GM06990 (cell line): ENCODE measurements around the gene VSTM2B.

Experiments used
- DNase-seq: peaks from one replicate; pipeline ENCODE4 v3.0.0-alpha.2; 2011; ENCODE audit not compliant: insufficient read length; ENCODE audit errors: extremely low read depth
- H3K27me3 ChIP-seq: replicated peaks from 2 replicates; pipeline ENCODE4 v1.6.0; 2011; ENCODE audit warnings: low read length; ENCODE audit not compliant: control insufficient read depth, insufficient read depth
- H3K36me3 ChIP-seq: 2 replicates; pipeline ENCODE4 v1.5.1; 2011; ENCODE audit warnings: low read length; ENCODE audit not compliant: control insufficient read depth, insufficient read depth
- H3K4me3 ChIP-seq: replicated peaks from 2 replicates; pipeline ENCODE4 v1.5.1; 2011; ENCODE audit warnings: low read depth, mild to moderate bottlenecking, control low read depth, low read length
- CTCF ChIP-seq: IDR thresholded peaks from 2 replicates; pipeline ENCODE4 v1.5.1; 2011; ENCODE audit warnings: low read length, control low read depth, mild to moderate bottlenecking, inconsistent platforms; ENCODE audit not compliant: insufficient read depth, poor library complexity, severe bottlenecking

The VSTM2B gene

GRCh38 chr19:29576046-29576606 is 50.3 kb downstream of the VSTM2B start:
- H3K36me3 ChIP-seq, result no peaks in the 10 kb centered on the region
- no peak overlapping the region for H3K4me3 ChIP-seq
- H3K27me3 ChIP-seq, result no peaks in the 10 kb centered on the region
- TF ChIP-seq CTCF, result no peak
- no peak for DNase-seq

- Histone ChIP-seq H3K4me3 (no peak overlapping the region), H3K27me3 (no peaks in the 10 kb centered on the region), H3K36me3 (no peaks in the 10 kb centered on the region)
- TF ChIP-seq CTCF, result no peak
- no peak for DNase-seq
Measured at GRCh38 chr19:29576761-29577648, 51.2 kb downstream of the VSTM2B start.

- DNase-seq, result no peak
- TF ChIP-seq CTCF, result no peak
- no peak overlapping the region for H3K4me3 ChIP-seq
- no peaks in the 10 kb centered on the region for H3K27me3 ChIP-seq
- H3K36me3 ChIP-seq, result no peaks in the 10 kb centered on the region
Measured at GRCh38 chr19:29577649-29577963, 51.8 kb downstream of the VSTM2B start.

GRCh38 chr19:29578349-29578748 is 52.6 kb downstream of the VSTM2B start:
- Histone ChIP-seq H3K27me3 (no peaks in the 10 kb centered on the region), H3K4me3 (no peak overlapping the region), H3K36me3 (no peaks in the 10 kb centered on the region)
- no peak for TF ChIP-seq CTCF
- no peak for DNase-seq

- no peak overlapping the region for H3K4me3 ChIP-seq
- no peaks in the 10 kb centered on the region for H3K36me3 ChIP-seq
- H3K27me3 ChIP-seq, result no peaks in the 10 kb centered on the region
- no peak for TF ChIP-seq CTCF
- no peak for DNase-seq
Measured at GRCh38 chr19:29579308-29579910, 53.6 kb downstream of the VSTM2B start.
